ENCODE measurements around the gene CMSS1.

Gene CMSS1

DNA sequence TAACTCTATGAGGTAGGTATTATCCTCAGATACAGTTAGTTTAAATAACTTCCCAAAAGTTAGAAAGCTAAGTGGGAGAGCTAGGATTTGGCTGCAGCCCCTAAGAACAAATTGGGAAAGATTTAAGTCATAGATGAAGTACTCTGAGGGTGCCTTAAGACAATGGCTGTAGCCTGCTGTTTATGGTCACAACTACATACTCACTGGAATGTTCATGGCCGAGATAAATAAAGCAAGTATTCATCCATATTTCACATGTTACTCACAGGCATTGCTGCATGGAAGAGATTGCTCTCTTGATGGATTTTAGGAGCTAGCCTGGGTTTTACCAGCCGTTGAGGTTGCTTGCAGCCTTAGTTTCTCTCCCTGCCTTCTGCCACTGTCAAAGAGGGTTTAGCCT, 145.0 kb downstream of the CMSS1 start:
- no peak for DNase-seq

GRCh38 chr3:99965077-99965476, 147.4 kb downstream of the CMSS1 start:
- DNase-seq, result no peak

DNA sequence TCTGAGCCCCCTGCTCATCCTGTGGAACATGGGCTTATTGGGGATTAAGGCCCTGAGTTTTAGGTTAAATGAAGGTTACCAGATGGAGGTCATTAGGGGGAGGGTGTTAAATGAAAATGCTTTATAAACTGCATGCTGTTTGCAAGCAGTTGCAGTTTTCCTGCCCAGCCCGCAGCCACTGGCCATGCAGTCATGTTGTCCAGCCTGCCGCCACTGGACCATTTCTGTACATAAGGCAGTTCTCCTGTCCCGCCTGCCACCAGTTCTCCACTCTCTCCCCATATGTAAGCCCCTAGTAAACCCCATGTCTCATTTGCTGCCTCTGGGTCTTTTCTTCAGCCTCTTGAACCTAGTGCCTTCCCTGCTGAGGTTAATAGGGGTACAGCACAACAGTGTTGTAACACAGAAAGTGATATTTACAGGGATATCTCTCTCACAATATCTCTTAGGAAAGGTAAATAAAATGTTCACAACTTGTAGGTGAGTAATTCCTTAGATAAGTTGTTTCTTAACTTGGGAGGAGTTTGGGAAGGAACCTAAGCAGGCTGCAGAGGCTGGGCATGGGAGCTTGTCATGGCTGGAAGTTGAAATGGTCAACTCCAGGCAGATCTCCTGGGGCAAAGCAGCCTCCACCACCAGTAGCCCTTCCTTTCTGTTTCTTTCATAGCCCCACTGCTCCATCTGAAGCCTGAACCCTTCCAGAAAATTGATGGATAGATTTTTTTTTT, 148.2 kb downstream of the CMSS1 start:
- DNase-seq, result no peak

- no peak for DNase-seq
Measured at GRCh38 chr3:99966662-99967416, 149.2 kb downstream of the CMSS1 start.

GRCh38 chr3:99967796-99968195, 150.1 kb downstream of the CMSS1 start:
- no peak for DNase-seq

- DNase-seq, result no peak
Measured at GRCh38 chr3:99969136-99969535, 151.5 kb downstream of the CMSS1 start.

GRCh38 chr3:99970198-99970597, 152.5 kb downstream of the CMSS1 start:
- DNase-seq, result no peak

DNA sequence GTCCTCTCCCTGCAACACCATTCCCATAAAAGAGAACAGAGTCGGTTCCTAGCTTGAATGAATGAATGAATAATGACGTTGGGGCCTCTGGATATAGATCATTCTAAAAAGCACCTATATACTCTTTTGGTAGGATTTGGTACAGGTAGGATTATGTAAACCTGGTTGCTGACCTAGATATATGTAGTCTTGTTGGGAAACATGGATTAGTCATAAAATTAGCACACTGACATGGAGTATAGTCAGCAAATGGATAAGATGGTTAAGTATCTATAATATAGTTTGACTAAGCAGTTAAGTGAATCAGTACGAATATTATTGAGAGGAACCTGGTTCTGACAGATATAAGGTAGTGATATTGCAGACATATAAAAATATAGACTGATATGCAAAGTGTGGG, 154.1 kb downstream of the CMSS1 start:
- no peak for DNase-seq

- no peak for DNase-seq
Measured at GRCh38 chr3:99972380-99973104, 154.9 kb downstream of the CMSS1 start.

- DNase-seq, result no peak
Measured at GRCh38 chr3:99974989-99975388, 157.3 kb downstream of the CMSS1 start.

DNA sequence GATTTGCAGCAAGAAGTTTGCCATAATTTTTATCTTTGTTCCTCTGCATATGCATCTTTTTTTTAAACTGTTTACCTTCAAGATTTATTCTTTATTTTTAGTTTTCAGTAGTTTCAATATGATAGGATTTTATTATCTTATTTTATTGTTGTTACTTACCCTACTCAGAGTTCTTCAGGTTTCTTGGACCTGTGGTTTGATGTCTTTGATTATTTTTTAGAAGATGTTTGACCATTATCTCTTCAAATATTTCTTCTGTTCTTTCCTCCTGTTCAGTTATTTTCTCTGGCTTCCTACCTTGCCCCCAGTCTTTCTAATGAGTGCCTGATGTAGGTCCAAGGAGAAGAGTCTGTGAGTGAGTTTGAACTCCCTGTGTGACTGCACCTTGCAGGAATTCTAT, 158.9 kb downstream of the CMSS1 start:
- no peak for DNase-seq

DNA sequence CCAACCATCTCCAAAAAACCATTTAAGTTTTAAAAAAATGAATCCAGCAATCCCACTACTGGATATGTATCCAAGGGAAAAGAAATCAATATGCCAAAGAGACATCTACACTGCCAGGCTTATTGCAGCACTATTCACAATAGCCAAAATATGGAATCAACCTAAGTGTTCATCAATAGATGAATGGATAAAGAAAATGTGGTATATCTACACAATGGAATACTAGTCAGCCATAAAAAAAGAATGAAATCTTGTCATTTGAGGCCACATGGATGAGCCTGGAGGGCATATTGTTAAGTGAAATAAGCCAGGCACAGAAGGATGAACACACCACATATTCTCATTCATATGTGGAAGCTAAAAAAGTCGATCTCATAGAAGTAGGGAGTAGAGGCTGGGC, 160.6 kb downstream of the CMSS1 start:
- no peak for DNase-seq

GRCh38 chr3:99980606-99981005, 162.9 kb downstream of the CMSS1 start:
- no peak for DNase-seq

GRCh38 chr3:99981138-99981537, 163.5 kb downstream of the CMSS1 start:
- DNase-seq, result no peak

DNA sequence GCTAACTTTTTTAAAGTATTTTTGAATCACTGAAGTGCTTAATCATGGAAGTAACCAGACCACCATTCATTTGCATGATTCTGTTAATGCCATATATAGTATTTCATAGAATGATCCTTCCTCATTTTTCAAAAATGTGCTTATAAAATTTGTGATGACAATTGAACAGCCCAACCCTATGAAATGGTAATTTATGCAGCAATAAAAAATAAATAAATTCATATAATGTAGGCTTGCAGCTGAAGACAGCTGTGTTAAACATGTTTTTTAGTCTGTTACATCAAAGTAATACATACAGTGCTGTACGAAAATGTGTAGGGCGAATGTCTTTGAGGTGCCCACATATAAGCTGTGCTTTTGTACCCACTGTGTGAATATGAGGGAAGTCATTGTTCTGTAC, 165.0 kb downstream of the CMSS1 start:
- no peak for DNase-seq

DNA sequence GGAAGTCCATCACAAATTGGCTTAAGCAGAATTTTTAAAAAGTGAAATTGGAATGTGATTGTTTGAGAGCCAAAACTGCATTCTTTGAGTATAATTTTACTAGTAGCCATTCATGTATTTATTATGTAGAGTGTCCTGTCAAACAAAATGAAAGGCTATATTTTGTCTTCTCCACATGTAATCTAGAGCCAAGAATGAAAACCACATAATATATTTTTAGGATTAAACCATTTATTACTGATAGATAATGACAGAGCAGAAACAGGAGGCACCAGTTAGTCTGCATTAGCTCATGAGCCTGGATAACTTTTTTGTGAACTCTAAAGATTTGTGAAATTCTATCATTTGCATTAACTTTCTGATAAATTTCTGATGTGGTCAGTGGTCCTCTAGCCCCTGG, 166.5 kb downstream of the CMSS1 start:
- DNase-seq, result no peak

- no peak for DNase-seq
Measured at GRCh38 chr3:99984668-99985067, 167.0 kb downstream of the CMSS1 start.

DNA sequence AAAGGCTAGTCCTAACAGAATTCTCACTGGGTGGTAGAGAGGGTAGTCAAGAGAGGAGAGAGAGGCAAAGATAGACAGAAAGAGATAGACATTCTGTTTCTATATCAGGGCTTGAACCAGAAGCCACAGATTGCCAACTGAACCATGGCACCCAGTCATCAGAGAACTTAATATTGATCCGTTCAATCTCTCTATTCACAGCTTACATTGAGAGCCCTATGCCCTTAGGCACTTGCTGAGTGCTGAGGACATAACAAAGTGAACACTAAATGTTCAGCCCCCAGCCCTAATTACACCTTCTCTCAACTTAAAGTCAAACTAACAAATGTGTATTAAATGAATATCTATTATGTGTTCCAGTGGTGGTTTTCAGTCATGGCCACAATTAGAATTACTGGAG, 172.5 kb downstream of the CMSS1 start:
- DNase-seq, result no peak

DNA sequence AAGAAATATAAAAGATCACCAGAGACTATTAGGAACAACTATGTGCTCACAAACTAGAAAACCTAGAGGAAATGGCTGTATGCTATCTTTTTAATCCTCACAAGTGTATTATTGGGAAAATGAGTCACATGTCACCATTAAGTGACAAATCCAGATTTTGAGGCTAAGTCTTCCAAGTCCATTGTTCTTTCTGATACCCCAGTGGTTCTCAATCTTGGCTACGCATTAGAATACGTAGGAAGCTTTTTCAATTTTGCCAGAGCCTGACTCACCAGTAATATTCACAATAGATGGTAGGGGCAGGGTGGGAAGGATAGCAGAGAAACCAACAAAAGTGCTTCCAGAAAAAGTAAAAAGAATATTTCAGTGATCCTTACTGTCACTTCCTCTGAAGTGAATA, 179.6 kb downstream of the CMSS1 start:
- DNase-seq, result no peak

- no peak for DNase-seq
Measured at GRCh38 chr3:99999536-99999935, 181.9 kb downstream of the CMSS1 start.

- DNase-seq, result no peak
Measured at GRCh38 chr3:100001083-100001482, 183.4 kb downstream of the CMSS1 start.

DNA sequence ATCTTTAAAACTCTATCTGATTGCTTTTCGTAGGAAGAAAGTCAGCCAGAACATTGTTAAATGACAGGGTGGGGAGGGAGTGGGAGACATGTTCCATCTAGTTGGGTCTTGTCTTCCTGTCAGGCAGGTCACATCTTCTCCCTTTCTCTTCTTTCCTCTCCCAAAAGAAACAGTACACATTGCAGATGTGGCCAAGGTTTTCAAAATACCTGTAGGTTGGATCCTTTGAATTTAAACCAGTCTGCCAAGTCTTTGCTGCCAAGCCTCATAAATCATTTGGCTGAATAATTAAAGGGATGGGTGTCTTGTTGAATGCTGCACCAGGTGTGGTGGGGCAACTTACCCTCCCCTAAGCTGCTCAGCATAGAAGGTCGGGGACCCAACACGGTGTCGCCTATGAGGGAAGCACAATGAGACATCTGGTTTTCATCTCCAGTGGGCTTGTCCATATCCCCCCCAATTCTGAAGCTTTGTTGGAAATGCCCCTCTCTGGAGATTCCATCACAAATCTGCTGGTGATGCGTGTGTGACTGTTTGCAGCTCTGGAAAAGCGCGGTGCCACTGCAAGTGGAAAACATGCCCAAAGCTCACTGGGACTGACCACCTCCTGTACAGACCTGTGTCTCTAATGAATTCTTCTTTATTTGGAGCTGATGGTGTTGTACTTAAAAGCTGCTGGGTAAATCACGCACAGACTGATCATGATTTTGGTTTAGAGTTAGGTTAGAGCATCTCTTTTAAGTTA, 184.0 kb downstream of the CMSS1 start:
- DNase-seq, result no peak

All from NCI-H526 treated with DMSO at 0.1 percent for 48 hours (cell line).